Measurements from ENCODE around the gene IQCN. TPM values are rescaled to one million over a fixed set of nuclear protein-coding genes. Genes with fewer than 3 reads are reported as not detected.

The IQCN gene
- total RNA-seq, 2 experiments from 2014 or later: 5.0 to 5.2 TPM

DNA sequence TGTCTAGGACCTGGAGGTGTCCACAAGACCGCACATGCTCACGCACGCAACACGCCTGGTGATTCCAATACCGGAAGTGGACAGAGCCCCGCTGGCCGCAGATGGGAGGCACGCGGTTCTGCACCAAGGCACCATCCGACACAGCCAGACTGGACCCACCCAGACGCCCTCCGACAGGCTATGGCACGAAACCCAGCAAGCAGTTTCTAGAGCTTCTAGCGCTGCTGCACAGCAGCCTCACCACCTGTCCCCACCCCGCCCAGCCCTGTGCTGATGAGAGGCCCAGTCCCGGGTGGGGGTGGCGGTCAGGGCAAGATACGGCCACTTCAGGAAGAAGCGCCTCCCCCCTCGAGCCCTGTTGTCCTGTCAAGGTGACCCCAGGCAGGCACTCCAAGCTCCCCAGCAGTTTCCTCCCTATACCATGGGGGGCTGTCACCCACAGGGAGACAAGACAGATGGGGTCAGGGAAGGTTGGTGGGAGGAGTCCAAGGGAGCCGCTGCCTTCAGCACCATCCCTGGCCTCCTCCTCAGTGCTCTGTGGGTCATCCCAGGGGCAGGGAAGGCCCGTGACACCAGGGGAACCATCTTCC lies 37.3 kb upstream of the IQCN start:
- no peak overlapping the region for H3K4me3 Mint-ChIP-seq
- DNase-seq: peak; percentile 34
- H3K9me3 Mint-ChIP-seq: no peaks in the 10 kb centered on the region
- POLR2A ChIA-PET: interaction anchor here (1.6 to 17.4 kb wide), 3 partner anchors 9 to 34 kb away, joined by 3 to 1033 read pairs (median 67); partner anchors contain the start of genes IQCN, JUND and LSM4
- peaks cover 26% of the 10 kb centered on the region for H3K4me1 Mint-ChIP-seq
- no peak overlapping the region for H3K27ac Mint-ChIP-seq
- peaks cover 31% of the 10 kb centered on the region for H3K36me3 Mint-ChIP-seq
- no peak for ATAC-seq (ENCODE audit: low read depth)
- no peaks in the 10 kb centered on the region for H3K27me3 Mint-ChIP-seq

DNA sequence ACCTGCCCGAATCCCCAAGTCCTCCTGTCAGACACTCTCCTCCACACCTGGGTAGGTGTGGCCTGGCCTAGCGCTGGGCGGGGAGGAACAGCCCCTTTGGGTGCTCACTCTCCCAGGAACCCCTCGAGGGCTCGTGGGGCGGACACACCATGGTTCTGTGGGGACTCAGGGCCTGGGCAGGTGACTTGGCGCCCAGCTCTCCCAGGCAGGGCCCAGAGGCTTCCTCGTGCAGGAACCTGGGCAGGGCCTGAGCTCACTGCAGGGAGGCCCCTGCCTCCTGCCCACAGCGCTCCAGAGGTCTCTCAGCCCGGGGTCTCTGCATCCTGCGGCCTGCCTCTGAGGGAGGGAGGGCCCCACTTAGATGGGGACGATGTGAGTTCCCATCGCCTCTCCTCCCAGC lies 36.7 kb upstream of the IQCN start:
- Mint-ChIP-seq H3K27ac (peak overlapping the region; percentile 12), H3K4me1 (peaks cover 26% of the 10 kb centered on the region), H3K9me3 (no peaks in the 10 kb centered on the region), H3K36me3 (peaks cover 33% of the 10 kb centered on the region), H3K27me3 (no peaks in the 10 kb centered on the region), H3K4me3 (no peak overlapping the region)
- POLR2A ChIA-PET: interaction anchor here (1.1 to 17.4 kb wide), 4 partner anchors 7 to 33 kb away, joined by 5 to 1033 read pairs (median 36); partner anchors contain the start of genes IQCN, JUND and LSM4
- no peak for DNase-seq
- ATAC-seq (ENCODE audit: low read depth): no peak

GRCh38 chr19:18310118-18310909 lies 36.1 kb upstream of the IQCN start:
- peaks cover 26% of the 10 kb centered on the region for H3K4me1 Mint-ChIP-seq
- H3K4me3 Mint-ChIP-seq: no peak overlapping the region
- no peak for ATAC-seq (ENCODE audit: low read depth)
- no peaks in the 10 kb centered on the region for H3K9me3 Mint-ChIP-seq
- peak overlapping the region; percentile 12 for H3K27ac Mint-ChIP-seq
- POLR2A ChIA-PET: interaction anchor here (0.5 to 17.4 kb wide), 5 partner anchors 8 to 33 kb away, joined by 5 to 1033 read pairs (median 5); partner anchors contain the start of genes IQCN, JUND and LSM4
- DNase-seq: peak; percentile 40
- peaks cover 36% of the 10 kb centered on the region for H3K36me3 Mint-ChIP-seq
- H3K27me3 Mint-ChIP-seq: no peaks in the 10 kb centered on the region

DNA sequence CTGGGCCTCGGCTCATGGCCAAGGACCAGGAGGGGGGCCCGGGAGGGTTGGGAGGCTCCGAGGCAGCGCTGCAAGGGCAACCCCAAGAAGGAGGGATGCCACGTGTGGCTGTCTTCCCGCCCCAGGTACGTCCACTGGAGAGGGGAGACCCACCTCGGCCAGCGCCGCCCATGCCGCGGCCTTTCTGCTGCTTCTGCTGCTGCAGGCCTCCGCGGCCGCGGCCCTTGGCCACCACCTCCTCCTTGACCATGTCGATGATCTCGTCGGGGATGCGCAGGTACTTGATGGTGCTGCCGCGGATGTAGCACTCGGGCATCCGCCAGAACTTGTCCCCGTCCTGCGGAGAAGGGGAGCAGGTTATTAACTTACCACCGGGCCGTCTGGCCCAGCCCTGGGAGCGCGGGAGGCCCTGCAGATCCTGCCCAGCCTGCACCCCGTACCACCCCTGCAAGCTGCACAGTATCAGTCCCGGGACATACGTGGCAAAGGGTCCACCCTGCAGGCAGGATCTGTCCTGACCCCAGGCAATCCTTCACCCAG lies 35.3 kb upstream of the IQCN start:
- Mint-ChIP-seq H3K27me3 (no peaks in the 10 kb centered on the region), H3K27ac (no peak overlapping the region), H3K4me1 (peaks cover 29% of the 10 kb centered on the region), H3K9me3 (no peaks in the 10 kb centered on the region), H3K36me3 (peaks cover 41% of the 10 kb centered on the region), H3K4me3 (no peak overlapping the region)
- DNase-seq (peak; percentile 35), ATAC-seq (ENCODE audit: low read depth) (no peak)
- POLR2A ChIA-PET: interaction anchor here (1.2 to 17.4 kb wide), 5 partner anchors 8 to 32 kb away, joined by 5 to 1033 read pairs (median 67); partner anchors contain the start of genes IQCN, JUND and LSM4

DNA sequence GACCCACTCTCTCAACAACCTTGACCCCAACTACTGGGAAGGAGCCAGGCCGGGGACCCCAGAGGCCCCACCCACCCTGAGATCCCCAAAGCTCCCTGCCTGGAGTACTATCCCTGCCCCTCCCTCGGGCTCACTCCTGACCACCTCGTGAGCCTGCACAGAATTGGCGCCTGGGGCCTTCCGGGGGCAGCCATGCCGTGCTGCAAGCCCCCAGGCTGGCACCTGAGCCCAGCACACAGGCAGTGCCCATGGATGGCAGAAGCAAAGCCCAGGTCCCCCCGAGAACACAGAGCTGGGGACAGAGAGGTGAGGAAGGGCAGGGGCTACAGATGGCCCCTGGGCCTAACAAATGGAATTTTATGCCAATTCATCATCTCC lies 34.7 kb upstream of the IQCN start:
- Mint-ChIP-seq H3K4me1 (peaks cover 27% of the 10 kb centered on the region), H3K9me3 (no peaks in the 10 kb centered on the region), H3K4me3 (no peak overlapping the region), H3K27ac (peak overlapping the region; percentile 51), H3K36me3 (peaks cover 43% of the 10 kb centered on the region), H3K27me3 (no peaks in the 10 kb centered on the region)
- POLR2A ChIA-PET: interaction anchor here (3.4 to 17.4 kb wide), 4 partner anchors 8 to 31 kb away, joined by 43 to 1033 read pairs (median 206); partner anchors contain the start of genes IQCN, JUND and LSM4
- ATAC-seq (ENCODE audit: low read depth): no peak
- peak; percentile 33 for DNase-seq

- ATAC-seq (ENCODE audit: low read depth) (no peak), DNase-seq (peak; percentile 39)
- Mint-ChIP-seq H3K27me3 (no peaks in the 10 kb centered on the region), H3K4me1 (peaks cover 29% of the 10 kb centered on the region), H3K9me3 (no peaks in the 10 kb centered on the region), H3K36me3 (peaks cover 44% of the 10 kb centered on the region), H3K4me3 (no peak overlapping the region), H3K27ac (peak overlapping the region; percentile 48)
- POLR2A ChIA-PET: interaction anchor here (3.4 to 17.4 kb wide), 4 partner anchors 9 to 30 kb away, joined by 43 to 1033 read pairs (median 206); partner anchors contain the start of genes IQCN, JUND and LSM4
Observed at GRCh38 chr19:18308051-18308947, 34.0 kb upstream of the IQCN start.

DNA sequence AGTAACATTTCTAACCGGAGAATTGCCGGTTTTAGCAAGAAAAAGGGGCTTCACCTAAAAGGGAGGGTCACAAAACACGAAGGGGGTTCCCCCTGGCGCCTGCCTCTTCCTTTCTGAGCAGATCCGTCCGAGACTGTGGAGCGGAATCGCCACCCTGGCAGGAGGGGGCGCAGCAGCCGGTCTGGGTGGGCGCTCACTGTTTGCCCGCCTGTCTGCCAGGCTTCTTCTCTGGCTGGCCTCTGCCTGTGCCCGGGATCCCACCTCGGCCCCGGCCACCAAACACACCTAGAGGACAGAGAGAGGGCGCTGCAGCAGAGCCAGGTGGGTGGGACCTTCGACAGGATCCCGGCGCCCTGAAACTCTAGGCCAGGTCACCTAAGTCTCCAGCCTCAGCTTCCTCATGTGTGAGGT lies 33.0 kb upstream of the IQCN start:
- H3K27me3 Mint-ChIP-seq: no peaks in the 10 kb centered on the region
- H3K27ac Mint-ChIP-seq: peak overlapping the region; percentile 93
- H3K4me1 Mint-ChIP-seq: peaks cover 30% of the 10 kb centered on the region
- no peaks in the 10 kb centered on the region for H3K9me3 Mint-ChIP-seq
- POLR2A ChIA-PET: interaction anchor here (0.8 to 17.4 kb wide), 7 partner anchors 10 to 113 kb away, joined by 3 to 1033 read pairs (median 43); partner anchors contain the start of genes IQCN, JUND and LSM4
- DNase-seq (peak; percentile 61), ATAC-seq (ENCODE audit: low read depth) (no peak)
- peaks cover 38% of the 10 kb centered on the region for H3K36me3 Mint-ChIP-seq
- H3K4me3 Mint-ChIP-seq: peak overlapping the region; percentile 90

- Mint-ChIP-seq H3K27me3 (no peaks in the 10 kb centered on the region), H3K9me3 (no peaks in the 10 kb centered on the region), H3K4me3 (peak overlapping the region; percentile 90), H3K36me3 (peaks cover 38% of the 10 kb centered on the region), H3K4me1 (peaks cover 31% of the 10 kb centered on the region), H3K27ac (peak overlapping the region; percentile 93)
- DNase-seq: no peak
- no peak for ATAC-seq (ENCODE audit: low read depth)
- POLR2A ChIA-PET: interaction anchor here (0.8 to 17.4 kb wide), 7 partner anchors 10 to 113 kb away, joined by 3 to 1033 read pairs (median 43); partner anchors contain the start of genes IQCN, JUND and LSM4
Observed at GRCh38 chr19:18306888-18307260, 32.6 kb upstream of the IQCN start.

DNA sequence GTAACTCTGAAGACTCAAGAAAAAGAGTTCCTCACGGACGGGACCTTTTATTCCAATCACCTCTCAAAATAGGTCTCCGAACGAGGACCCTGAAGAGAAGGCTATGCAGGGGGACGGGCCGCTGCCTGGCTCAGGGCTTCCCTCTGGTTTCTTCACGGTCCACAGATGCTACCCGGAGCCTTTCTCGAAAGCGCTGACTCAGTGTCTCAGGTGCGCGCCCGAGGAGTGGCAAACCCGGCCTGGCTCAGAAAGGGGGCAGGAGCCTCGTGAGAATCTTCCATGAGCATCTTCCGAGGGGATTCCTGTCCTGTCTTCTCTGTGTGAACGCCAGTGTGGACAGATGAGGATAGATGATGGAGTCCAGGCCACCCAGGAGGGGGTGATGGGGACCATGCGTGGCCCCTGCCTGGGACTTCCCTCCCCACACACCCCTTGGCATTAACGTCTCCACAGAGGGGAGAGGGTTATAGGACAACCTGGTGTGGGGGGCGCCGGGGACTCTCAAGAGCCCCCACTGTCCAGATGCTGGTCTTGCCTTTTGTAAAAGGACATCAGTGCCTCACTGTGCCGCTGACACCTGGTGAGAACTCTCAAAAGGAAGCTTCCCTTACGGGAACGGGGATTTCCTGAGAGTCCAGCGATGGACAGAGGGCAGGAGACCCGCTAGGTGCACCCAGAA lies 32.1 kb upstream of the IQCN start:
- peak; percentile 45 for DNase-seq
- no peaks in the 10 kb centered on the region for H3K9me3 Mint-ChIP-seq
- no peaks in the 10 kb centered on the region for H3K27me3 Mint-ChIP-seq
- H3K4me1 Mint-ChIP-seq: peaks cover 34% of the 10 kb centered on the region
- H3K4me3 Mint-ChIP-seq: peak overlapping the region; percentile 90
- no peak for ATAC-seq (ENCODE audit: low read depth)
- POLR2A ChIA-PET: interaction anchor here (0.8 to 17.4 kb wide), 9 partner anchors 11 to 114 kb away, joined by 3 to 1033 read pairs (median 67); partner anchors contain the start of genes IQCN, JUND and LSM4
- peak overlapping the region; percentile 93 for H3K27ac Mint-ChIP-seq
- peaks cover 38% of the 10 kb centered on the region for H3K36me3 Mint-ChIP-seq

- ATAC-seq (ENCODE audit: low read depth) (peak; percentile 75), DNase-seq (peak; percentile 82)
Observed at GRCh38 chr19:18304458-18305310, 30.4 kb upstream of the IQCN start.

DNA sequence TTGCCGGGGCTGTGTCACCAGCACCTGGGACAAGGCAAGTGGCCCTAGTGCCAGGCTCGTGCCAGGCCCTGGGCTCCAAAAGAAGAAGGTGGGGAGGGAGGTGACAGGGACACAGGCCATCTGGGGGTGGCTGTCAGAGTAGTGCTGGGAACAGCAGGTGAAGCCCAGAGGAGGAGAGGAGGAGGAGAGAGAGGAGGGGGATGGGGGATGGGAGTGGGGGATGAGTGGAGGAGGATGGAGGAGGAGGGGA lies 29.9 kb upstream of the IQCN start:
- peaks cover 29% of the 10 kb centered on the region for H3K36me3 Mint-ChIP-seq
- POLR2A ChIA-PET: interaction anchor here (1.0 to 10.4 kb wide), 11 partner anchors 8 to 184 kb away, joined by 3 to 846 read pairs (median 9); partner anchors contain the start of genes IQCN, JUND, LSM4 and RAB3A
- peaks cover 30% of the 10 kb centered on the region for H3K4me1 Mint-ChIP-seq
- DNase-seq (peak; percentile 60), ATAC-seq (ENCODE audit: low read depth) (no peak)
- H3K4me3 Mint-ChIP-seq: peak overlapping the region; percentile 90
- H3K27me3 Mint-ChIP-seq: no peaks in the 10 kb centered on the region
- H3K27ac Mint-ChIP-seq: peak overlapping the region; percentile 93
- no peaks in the 10 kb centered on the region for H3K9me3 Mint-ChIP-seq

More at GRCh38 chr19:18304458-18305310, 30.4 kb upstream of the IQCN start:
- Mint-ChIP-seq H3K4me3 (peak overlapping the region; percentile 90), H3K36me3 (peaks cover 29% of the 10 kb centered on the region), H3K4me1 (peaks cover 29% of the 10 kb centered on the region), H3K27me3 (no peaks in the 10 kb centered on the region), H3K27ac (peak overlapping the region; percentile 93), H3K9me3 (no peaks in the 10 kb centered on the region)
- POLR2A ChIA-PET: interaction anchor here (0.8 to 10.4 kb wide), 17 partner anchors 8 to 303 kb away, joined by 3 to 846 read pairs (median 4); partner anchors contain the start of genes IQCN, JUND, LSM4 and RAB3A
